ENCODE results near the gene CDH20. TPM values are rescaled to one million over a fixed set of nuclear protein-coding genes. Genes with fewer than 3 reads are reported as not detected.
"Not testable (repeated sequence)": the region's sequence is repeated elsewhere in the genome, so short reads cannot be mapped to it uniquely, and the experiment has no call there.

The CDH20 gene
- polyA plus RNA-seq, 12 donors = 0.60 to 2.4 (median 1.4) TPM; not detected in 2

DNA sequence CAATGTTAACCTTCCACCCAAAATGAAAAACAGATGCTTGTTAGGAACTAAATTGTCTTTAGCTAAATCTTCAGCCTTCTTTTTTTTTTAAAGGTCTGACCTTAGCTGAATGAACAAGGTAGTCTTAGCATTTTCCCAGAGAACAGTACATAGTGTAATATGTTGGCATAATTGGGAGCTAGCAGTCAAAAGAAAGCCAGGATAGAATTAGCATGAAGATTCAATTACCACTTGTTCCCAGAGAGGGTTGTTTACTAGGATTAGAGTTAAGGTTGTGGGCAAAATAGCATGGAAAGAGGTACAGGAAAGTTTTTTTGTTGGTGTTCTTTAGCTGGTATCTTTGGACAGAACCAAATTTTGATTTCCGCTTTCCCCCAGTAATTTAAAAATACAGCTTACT, 6.9 kb downstream of the CDH20 start:
- no peak for DNase-seq

DNA sequence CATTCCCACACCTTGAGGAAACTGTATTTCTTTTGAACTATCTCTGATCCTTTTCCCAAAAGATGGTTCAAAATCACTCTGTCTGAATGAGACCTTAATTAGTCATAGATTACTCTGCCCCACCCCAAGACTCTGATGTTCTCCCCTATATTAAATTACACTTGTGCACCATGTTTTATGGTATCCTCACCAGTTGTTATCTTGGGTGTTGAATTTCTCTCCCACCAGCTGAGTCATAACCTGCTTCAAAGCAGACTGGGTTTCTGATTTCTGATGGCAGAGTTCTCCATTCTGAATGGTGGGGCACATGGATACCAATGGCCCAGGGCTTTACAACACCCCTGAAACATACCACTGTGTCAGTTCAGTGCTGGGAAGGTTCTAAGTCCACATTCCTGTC, 15.0 kb downstream of the CDH20 start:
- no peak for DNase-seq

DNA sequence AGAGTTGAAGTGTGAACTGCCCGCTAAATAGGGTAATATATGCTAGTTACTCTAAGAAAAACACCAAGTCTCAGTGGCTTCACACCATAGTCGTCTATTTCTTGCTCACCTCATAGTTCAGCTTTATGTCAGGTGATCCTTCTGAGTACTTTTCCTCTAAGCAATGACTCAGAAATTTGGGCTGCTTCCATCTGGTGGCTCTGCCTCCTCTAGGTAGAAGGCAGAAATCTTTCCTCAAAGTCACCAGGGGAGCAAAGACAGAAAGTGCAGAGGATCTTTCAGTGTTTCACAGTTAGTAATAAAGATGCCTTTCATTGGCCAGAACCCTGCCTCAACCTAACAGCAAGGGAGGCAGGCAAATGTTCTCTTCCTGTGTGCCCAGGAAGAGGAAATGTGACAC, 17.3 kb downstream of the CDH20 start:
- DNase-seq = no peak

DNA sequence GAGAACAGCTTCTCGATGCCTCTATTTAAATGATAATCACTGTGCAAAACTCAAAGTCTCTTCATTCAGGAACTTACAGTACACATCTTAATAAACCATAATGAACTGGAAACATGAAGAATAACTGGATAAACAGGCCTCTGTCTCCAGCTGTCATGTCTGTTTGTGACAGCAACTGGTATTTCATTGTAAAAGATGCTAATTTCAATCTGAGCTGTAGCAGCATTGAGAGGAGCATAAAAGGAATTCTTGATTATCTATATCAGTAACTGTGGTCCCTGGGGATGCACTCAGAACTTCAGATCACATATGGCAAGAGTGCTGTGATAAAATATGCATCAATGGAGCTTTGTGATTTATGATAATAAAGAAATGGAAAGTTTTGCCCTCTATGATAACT, 18.8 kb downstream of the CDH20 start:
- no peak for DNase-seq

DNA sequence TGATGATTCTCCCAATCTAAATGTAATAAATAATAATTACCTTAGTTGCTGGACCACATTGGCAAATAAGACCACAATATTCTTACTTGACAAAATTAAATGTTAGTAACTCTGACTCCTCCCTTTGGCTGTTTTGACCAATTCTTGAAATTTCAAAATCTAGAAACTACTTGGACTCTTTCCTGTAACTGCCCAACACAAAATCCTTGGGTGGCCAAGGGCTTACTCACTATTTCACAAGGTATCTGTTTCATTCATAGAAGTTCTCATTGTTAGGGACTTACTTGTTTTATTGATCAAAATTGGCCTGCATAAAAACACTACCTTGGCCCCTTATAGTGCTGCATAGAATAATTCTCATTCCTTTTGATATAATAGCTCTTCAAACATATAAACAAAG, 19.4 kb downstream of the CDH20 start:
- DNase-seq = no peak

DNA sequence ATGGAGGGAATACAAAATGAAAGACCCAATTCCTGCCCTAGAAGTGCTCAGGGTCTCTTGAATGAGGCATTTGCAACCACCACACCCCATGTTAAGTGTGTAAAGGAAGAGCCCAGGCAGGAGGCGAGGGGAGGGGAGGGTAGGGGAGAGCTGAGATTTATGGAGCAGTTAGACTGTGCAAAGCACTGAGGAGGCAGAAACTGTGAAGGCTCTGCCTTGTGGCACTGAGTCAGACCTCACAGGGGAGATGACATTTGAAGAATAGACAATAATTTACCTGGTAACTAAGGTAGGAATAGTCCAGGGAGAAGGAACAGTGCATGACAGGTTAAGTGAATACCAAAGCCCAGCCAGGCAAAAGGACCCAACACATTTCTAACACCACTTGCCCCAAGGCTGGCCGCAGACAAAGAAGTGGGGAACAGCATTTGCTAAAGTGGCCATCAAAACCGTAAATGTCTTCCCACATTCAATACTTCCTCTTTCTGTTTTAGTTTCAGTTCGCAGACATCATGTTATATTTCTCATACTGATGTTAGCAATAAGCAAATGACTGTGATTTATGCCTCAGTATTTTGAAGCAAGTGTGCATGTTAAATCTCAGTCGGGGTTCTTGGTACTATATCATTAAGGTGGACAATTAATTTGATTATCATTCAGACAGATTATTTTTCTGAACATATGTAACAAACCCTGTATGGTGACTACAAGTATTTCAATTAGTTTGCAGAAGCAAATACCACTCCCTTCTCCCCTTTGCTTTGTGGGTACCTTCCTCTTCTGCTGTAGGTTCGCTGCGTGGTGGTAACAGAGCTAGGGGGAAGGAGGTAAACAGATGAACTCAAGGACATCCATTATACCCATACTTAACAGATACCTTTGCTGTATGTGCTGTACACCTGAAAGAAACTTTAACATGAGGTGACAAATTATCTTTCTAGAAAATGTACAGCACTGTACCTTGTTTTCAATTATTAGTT, 27.5 kb downstream of the CDH20 start:
- no peak for DNase-seq

DNA sequence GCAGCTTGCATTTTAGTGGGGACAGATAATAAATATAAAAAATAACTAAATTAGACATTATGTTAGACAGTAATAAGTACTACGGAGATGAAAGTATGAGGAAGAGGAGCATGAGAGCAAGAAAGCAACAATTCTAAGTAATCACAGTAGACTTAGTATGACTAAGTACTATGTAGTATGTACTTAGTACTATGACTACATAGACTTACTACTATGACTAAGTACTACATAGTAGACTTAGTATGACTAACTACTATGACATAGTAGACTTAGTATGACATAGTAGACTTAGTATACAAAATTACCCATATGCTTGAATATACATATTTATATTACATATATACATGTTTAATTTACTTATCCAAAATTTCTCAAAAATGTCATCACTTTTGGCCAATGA, 29.3 kb downstream of the CDH20 start:
- no peak for DNase-seq

DNA sequence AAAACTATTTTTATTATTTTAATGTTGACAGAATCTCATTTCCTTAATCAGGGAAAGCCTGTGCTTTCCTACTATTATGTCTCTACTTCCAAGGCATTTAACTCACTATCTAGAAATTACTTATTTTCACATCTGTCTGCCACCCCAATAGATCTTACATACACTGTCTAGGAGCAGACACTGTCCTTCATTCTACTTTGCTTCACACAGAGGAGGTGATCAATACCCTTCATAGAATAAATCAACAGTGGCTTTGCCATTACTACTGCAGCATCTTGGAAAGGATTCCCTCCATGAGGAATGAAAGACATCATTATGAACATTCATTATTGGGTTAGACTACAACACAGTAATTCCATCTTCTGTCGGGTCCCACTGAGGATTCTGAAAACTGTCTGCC, 31.7 kb downstream of the CDH20 start:
- DNase-seq = no peak

DNA sequence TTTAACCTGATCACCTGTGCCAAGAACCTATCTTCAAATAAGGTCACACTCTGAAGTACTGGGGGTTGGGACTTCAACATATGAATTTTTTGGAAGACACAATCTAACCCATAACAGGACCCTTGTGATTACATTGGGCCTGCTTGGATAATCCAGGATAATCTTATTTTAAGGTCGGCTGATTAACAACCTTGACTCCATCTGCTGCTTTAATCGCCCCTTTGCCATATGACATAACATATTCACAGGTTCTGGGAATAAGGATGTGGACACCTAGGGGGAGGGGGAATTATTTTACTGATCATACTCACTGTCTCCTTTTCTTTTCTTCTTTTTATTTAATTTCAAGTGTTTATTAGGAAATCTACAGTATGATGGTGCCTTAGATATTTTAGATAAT, 34.8 kb downstream of the CDH20 start:
- no peak for DNase-seq

DNA sequence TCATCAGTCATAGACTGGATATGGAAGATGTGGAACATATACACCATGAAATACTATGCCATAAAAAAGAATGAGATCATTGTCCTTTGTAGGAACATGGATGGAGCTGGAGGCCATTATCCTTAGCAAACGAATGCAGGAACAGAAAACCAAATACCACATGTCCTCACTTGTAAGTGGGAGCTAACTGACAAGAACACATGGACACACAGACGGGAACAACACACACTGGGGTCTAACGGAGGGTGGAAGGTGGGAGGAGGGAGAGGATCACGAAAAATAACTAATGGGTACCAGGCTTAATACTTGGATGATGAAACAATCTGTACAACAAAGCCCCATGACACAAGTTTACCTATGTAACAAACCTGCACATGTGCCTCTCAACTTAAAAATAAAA, 36.4 kb downstream of the CDH20 start:
- DNase-seq = not testable (repeated sequence)

DNA sequence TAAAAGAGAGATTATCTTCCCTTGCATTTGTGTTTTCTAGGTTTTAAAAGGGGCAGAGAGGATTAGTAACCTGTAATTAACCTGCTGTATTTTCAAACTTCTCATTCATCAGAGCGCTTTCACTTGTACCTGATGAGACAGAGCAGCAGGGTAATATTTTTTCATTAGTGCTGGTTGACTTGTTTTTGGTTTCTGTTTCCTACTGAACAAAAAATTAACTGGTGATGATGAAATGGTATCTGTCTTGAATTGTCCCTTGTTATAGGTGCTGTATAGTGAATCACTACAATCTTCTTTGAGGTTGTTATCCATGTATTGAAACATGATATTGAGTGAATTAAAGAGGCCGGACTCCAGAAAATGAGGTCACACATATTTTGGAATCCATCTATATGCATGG, 37.9 kb downstream of the CDH20 start:
- no peak for DNase-seq

DNA sequence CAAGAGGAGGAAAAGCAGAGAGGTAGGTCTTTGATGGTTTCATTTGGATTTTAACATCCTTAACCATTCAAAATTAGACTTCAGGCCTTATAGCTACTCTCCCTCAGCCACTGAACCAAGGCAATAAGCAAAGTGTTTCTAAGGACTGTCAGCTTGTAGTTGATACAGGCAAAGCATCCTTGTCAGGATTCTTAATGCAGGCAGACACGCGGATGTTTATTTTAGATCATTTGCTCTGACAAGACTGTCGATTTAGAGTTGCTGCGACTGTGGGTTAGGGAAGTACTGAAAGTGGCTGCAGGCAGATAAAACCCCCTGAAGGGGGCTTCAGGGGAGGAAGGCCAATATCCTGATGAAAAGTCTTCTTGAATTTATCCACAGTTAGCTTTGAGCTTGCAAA, 46.6 kb downstream of the CDH20 start:
- no peak for DNase-seq

DNA sequence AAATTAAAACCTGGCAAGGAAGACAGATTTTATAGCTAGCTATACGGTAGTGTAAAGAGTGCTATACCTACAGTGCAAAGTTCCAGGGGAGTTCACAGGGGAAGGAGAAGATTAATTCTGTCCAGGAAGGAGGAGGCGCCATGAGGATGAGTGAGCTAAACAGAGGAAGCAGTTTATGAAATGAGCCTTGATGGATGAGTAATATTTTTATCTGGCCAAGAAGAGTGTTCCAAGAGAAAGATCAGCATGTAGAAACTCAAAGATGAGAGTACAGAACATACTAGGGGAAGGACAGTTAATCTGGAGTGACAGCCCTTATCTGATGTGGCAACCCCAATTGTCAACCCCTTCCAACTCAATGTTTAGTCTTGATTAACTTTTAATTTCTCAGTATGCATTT, 54.8 kb downstream of the CDH20 start:
- no peak for DNase-seq

DNA sequence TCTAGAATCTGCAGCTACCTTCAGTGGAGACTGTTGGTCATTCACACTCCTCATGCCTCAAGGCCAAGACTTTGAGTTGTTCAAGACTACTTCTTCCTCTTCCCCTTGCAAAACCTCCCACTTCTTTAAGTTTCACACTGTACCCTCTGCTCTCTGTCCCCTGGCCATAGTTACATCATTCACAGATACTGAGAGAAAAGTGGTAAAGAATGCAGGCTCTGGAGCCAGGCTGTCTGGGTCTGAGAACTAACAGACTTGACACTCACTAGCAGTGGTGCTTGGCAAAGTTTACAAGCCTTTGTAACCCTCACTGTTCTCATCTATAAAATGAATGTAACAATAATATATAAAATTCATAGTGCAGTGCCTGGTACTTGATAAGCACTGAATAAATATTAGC, 61.8 kb downstream of the CDH20 start:
- DNase-seq = no peak

DNA sequence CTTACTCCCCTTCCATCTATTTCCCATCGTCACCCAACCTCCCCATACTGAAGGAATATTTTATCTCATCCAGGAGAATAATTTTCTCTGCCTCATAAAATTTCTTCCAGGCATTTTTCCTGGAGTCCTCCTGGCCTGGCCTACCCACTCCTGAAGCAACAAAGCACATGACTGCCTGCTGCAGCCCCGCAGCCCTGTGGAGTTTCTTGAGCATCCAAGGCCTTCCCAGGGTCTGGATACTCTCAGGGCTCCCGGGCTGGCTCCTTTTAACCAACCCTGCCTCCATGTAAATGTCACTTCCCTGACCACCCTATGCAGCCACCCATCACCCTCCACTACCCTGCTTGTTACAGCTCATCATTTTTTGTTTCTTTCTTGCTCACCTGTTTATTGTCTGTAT, 64.0 kb downstream of the CDH20 start:
- no peak for DNase-seq

DNA sequence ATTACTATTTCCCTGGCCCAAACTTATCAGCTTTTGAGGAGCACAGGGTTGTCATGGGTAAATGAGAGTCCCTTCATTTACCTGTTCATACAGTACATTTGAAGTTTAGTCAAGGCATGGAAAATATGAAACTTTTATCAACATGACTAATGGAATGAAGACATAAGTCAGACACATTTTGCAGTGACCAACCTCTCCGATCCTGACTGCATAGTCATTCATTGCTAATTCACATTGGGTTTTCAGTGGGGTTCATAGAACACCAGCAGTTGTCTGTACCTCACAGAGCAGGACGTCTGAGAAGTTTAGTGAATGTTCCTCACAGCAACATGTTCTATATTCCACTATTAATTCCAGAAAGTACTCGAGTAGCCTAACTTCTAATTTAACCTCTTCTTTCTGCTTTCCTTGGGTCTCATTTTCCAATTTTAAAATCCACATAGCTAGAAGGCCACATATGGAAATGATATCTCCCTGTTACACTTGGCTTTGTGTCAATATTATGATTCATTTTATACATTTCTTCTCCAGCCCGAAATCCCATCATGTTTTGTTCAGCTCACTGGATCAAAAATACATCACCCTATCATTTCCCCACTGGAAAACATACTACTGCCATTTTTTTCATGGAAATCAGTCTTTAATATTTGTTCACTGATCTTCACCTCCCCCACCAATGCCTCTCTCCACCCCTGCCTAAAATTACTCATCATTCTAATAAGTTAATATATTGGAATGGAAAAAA, 65.9 kb downstream of the CDH20 start:
- peak; percentile 69 for DNase-seq

DNA sequence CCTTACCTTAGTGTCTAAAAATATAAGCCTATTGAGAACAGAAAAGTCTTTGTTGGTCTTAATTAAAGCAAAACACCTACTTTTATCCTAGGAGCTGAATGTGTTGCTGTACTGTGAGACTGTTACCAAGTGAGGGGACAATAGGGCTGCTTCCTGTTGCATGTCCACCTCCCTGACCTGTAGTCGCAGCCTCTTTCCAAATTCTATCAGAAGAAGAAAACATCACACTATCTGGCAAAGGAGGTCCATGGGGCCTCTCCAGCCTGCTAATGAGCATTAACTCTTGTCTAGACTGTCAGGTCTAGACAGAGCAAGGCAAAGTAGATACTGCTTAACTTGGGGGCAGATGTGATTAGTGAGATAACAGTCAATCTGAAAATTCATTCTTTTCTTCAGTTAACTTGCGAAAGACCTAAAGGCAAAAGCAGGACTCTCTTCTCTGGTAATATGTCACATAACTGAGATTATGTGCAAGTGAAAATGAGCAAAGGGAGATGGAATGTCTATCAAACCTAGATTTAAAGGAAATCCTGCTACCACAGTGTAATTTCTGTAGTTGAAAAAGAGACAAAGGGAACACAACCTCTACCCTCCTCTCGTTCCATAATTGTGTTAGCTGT, 66.9 kb downstream of the CDH20 start:
- DNase-seq = peak; percentile 25

DNA sequence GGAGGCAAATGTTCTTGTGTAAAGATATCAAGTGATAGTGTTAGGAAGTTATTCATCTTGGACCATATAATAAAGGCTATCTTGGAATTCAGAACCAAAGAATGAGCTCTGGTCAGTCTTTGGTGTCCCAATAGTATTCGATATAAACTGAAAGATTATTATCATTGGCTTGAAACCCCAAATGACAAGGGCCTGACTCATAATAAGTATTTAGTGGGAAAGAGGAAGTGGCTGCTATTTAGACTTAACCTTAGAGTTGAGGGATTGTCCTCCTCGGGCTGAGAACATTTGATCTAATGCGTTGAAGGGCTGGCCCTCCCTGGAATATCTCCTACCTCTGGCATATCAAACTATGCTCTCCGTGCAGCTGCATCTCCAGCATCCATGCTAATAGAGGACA, 67.5 kb downstream of the CDH20 start:
- peak; percentile 19 for DNase-seq

DNA sequence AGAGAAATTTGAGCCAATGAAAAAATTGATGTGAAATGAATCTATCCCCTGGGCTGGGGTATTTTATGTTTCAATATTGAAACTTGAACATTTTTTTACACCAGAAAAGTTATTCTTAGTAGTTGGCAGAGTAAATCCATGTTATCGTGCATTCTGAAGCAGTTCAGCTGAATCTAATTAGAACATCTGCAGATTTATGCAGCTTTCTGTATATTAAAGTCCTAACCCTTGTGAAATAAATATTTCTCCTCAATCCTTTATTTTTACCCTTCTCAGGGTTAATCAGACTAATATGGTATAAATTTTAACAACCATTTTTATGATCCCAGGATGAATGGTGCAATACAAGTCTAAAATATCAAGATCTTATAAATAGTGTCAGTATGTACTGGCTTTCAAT, 69.5 kb downstream of the CDH20 start:
- peak; percentile 43 for DNase-seq

DNA sequence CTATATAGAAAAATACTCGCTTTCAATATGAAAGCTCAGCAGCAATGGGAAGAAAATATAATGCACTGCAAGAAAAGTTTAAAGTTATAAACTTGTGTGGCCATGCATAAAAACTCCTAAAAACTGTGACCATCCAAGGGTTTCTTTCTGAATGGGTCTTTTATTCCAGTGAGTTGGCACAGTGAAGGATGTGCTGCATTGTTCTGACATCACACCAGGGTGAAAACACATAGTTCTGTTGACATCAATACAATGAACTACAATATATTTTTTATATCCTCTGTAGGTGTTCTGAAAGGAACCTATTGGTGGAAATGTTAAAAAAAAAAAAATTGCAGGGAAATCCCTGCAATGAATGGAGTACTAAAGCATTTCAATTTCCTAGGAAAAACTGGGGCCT, 80.2 kb downstream of the CDH20 start:
- DNase-seq = no peak

DNA sequence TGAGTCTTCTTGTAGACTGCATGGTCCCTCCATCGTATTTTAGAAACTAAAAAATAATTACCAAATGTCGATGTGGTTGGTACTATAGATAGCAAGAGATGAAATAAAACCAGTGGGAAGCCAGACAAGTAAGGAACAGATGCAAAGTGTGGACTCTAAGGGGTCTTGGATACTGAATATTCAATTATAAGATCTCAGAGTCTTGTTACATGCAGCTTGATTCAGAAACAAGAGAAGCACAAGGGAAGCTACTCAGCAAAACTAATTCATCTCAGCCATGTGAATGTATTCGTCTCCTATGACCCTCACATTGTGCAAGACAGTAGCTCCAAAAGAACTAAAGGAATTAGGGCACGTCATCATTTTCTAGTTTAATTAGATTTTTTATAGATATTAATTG, 80.9 kb downstream of the CDH20 start:
- no peak for DNase-seq

DNA sequence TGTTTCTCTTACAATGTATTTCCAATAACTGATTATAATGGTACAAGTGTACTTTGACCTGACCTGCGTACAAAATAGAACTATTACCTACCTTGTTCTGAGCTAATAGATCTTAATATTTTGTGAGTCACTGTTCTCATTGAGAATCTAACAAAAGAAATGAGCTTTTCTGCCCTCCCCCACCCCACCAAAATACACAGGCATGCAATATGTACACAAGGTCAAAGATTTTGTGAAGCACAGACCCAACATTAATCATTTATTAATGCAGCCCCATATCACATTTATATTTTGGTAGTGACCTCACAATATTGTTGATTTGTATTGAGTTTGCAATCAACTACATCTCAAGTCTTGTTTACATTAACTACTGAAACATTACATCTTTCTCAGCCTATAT, 86.5 kb downstream of the CDH20 start:
- no peak for DNase-seq

Measured in muscle of arm (tissue), 12 donors.